ENCODE data around the gene POP7. TPM values are rescaled to one million over a fixed set of nuclear protein-coding genes. Genes with fewer than 3 reads are reported as not detected.

The POP7 gene
- total RNA-seq, 1 donor from 2014 or later, result 40.6 TPM

DNA sequence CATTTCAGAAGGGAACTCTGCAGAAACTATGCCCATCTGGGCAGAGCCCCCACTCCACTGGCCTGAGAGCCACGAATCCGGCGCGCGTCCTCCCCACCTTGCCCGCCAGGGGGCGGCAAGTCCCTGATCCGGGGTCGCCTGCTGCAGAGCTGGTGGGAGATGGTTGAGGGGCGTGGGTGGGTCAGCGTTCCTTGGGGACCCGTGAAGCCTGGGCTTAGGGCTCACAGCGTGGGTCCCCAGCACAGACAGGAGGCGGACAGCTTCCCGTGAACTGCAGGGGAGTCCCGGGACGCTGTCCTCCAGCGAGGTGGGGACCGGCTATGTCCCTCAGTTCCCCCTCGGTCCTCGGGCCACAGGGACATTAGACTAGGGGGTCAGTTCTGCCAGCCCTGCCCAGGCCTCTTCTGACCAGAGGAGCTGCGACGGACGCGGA lies 585 bp upstream of the POP7 start:
- Mint-ChIP-seq H3K27ac (ENCODE audit: unreplicated experiment) (no peak overlapping the region), H3K36me3 (ENCODE audit: low read depth, unreplicated experiment) (no peaks in the 10 kb centered on the region), H3K4me3 (ENCODE audit: unreplicated experiment) (peak overlapping the region; percentile 97), H3K9me3 (ENCODE audit: unreplicated experiment) (no peaks in the 10 kb centered on the region), H3K27me3 (ENCODE audit: low read depth, unreplicated experiment) (peaks cover 2% of the 10 kb centered on the region), H3K4me1 (ENCODE audit: low read depth, unreplicated experiment) (no peaks in the 10 kb centered on the region)
- peaks cover 8% of the 10 kb centered on the region for H3K4me1 ChIP-seq (ENCODE audit: insufficient read depth, low read length)
- H3K36me3 ChIP-seq (ENCODE audit: insufficient read depth, low read length), result peaks cover 6% of the 10 kb centered on the region
- peak overlapping the region; percentile 97 for H2AFZ ChIP-seq (ENCODE audit: low read depth, low read length)
- no peaks in the 10 kb centered on the region for H3K9me3 ChIP-seq (ENCODE audit: insufficient read depth, low read depth, low read length)
- H3K4me2 ChIP-seq (ENCODE audit: low read length), result peak overlapping the region; percentile 93
- peaks cover 11% of the 10 kb centered on the region for H3K27me3 ChIP-seq (ENCODE audit: insufficient read depth, low read length)
- peak; percentile 73 for TF ChIP-seq CTCF (IDR thresholded peaks at IDR 0.05; ENCODE audit: insufficient read depth, low read depth, low read length)
- no peak for TF ChIP-seq EZH2 (IDR thresholded peaks at IDR 0.05; ENCODE audit: insufficient read depth, low read length)
- H4K20me1 ChIP-seq (ENCODE audit: insufficient read depth, low read length), result peaks cover 9% of the 10 kb centered on the region
- peak overlapping the region; percentile 85 for H3K4me3 ChIP-seq (ENCODE audit: insufficient read depth, low read depth, low read length)
- peak overlapping the region; percentile 73 for H3K27ac ChIP-seq (ENCODE audit: low read depth, low read length)
- peak overlapping the region; percentile 97 for H3K9ac ChIP-seq (ENCODE audit: low read length)
- DNase-seq (ENCODE audit: low read depth), result peak; percentile 39
- no peak for FAIRE-seq
- peaks cover 24% of the 10 kb centered on the region for H3K79me2 ChIP-seq (ENCODE audit: insufficient read depth, low read length)

DNA sequence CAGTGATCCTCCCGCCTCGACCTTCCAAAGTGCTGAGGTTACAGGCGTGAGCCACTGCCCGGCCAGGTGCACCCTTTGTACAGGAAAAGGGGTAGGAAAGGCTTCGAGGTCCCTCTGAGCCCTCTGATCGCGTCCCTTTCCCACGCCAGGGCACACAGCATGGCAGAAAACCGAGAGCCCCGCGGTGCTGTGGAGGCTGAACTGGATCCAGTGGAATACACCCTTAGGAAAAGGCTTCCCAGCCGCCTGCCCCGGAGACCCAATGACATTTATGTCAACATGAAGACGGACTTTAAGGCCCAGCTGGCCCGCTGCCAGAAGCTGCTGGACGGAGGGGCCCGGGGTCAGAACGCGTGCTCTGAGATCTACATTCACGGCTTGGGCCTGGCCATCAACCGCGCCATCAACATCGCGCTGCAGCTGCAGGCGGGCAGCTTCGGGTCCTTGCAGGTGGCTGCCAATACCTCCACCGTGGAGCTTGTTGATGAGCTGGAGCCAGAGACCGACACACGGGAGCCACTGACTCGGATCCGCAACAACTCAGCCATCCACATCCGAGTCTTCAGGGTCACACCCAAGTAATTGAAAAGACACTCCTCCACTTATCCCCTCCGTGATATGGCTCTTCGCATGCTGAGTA lies 871 bp downstream of the POP7 start:
- Histone ChIP-seq H3K9me3 (ENCODE audit: insufficient read depth, low read depth, low read length) (no peaks in the 10 kb centered on the region), H3K79me2 (ENCODE audit: insufficient read depth, low read length) (peaks cover 24% of the 10 kb centered on the region), H3K9ac (ENCODE audit: low read length) (peak overlapping the region; percentile 97), H3K4me3 (ENCODE audit: insufficient read depth, low read depth, low read length) (peak overlapping the region; percentile 85), H3K27ac (ENCODE audit: low read depth, low read length) (peak overlapping the region; percentile 76), H2AFZ (ENCODE audit: low read depth, low read length) (peak overlapping the region; percentile 45), H3K4me1 (ENCODE audit: insufficient read depth, low read length) (peaks cover 8% of the 10 kb centered on the region), H3K27me3 (ENCODE audit: insufficient read depth, low read length) (peaks cover 6% of the 10 kb centered on the region), H4K20me1 (ENCODE audit: insufficient read depth, low read length) (peaks cover 12% of the 10 kb centered on the region), H3K36me3 (ENCODE audit: insufficient read depth, low read length) (peaks cover 6% of the 10 kb centered on the region), H3K4me2 (ENCODE audit: low read length) (peak overlapping the region; percentile 93)
- no peaks in the 10 kb centered on the region for H3K4me1 Mint-ChIP-seq (ENCODE audit: low read depth, unreplicated experiment)
- TF ChIP-seq EZH2 (IDR thresholded peaks at IDR 0.05; ENCODE audit: insufficient read depth, low read length) (no peak), CTCF (IDR thresholded peaks at IDR 0.05; ENCODE audit: insufficient read depth, low read depth, low read length) (no peak)
- H3K27me3 Mint-ChIP-seq (ENCODE audit: low read depth, unreplicated experiment), result no peaks in the 10 kb centered on the region
- DNase-seq (ENCODE audit: low read depth) (no peak), FAIRE-seq (no peak)
- H3K9me3 Mint-ChIP-seq (ENCODE audit: unreplicated experiment), result no peaks in the 10 kb centered on the region
- H3K36me3 Mint-ChIP-seq (ENCODE audit: low read depth, unreplicated experiment), result no peaks in the 10 kb centered on the region
- H3K4me3 Mint-ChIP-seq (ENCODE audit: unreplicated experiment), result peak overlapping the region; percentile 97
- H3K27ac Mint-ChIP-seq (ENCODE audit: unreplicated experiment), result peak overlapping the region; percentile 58

- no peak overlapping the region for H3K9ac ChIP-seq (ENCODE audit: low read length)
- Mint-ChIP-seq H3K9me3 (ENCODE audit: unreplicated experiment) (no peaks in the 10 kb centered on the region), H3K27me3 (ENCODE audit: low read depth, unreplicated experiment) (no peaks in the 10 kb centered on the region), H3K4me3 (ENCODE audit: unreplicated experiment) (no peak overlapping the region), H3K36me3 (ENCODE audit: low read depth, unreplicated experiment) (no peaks in the 10 kb centered on the region), H3K4me1 (ENCODE audit: low read depth, unreplicated experiment) (no peaks in the 10 kb centered on the region), H3K27ac (ENCODE audit: unreplicated experiment) (no peak overlapping the region)
- FAIRE-seq (no peak), DNase-seq (ENCODE audit: low read depth) (no peak)
- H3K4me1 ChIP-seq (ENCODE audit: insufficient read depth, low read length), result peaks cover 8% of the 10 kb centered on the region
- H2AFZ ChIP-seq (ENCODE audit: low read depth, low read length), result no peak overlapping the region
- TF ChIP-seq CTCF (IDR thresholded peaks at IDR 0.05; ENCODE audit: insufficient read depth, low read depth, low read length) (no peak), EZH2 (IDR thresholded peaks at IDR 0.05; ENCODE audit: insufficient read depth, low read length) (no peak)
- peaks cover 24% of the 10 kb centered on the region for H3K79me2 ChIP-seq (ENCODE audit: insufficient read depth, low read length)
- no peak overlapping the region for H3K27ac ChIP-seq (ENCODE audit: low read depth, low read length)
- no peaks in the 10 kb centered on the region for H3K9me3 ChIP-seq (ENCODE audit: insufficient read depth, low read depth, low read length)
- H3K36me3 ChIP-seq (ENCODE audit: insufficient read depth, low read length), result peaks cover 6% of the 10 kb centered on the region
- no peak overlapping the region for H3K4me2 ChIP-seq (ENCODE audit: low read length)
- H3K4me3 ChIP-seq (ENCODE audit: insufficient read depth, low read depth, low read length), result no peak overlapping the region
- no peaks in the 10 kb centered on the region for H3K27me3 ChIP-seq (ENCODE audit: insufficient read depth, low read length)
- H4K20me1 ChIP-seq (ENCODE audit: insufficient read depth, low read length), result peaks cover 12% of the 10 kb centered on the region
Measured at GRCh38 chr7:100708395-100708794, 2.5 kb downstream of the POP7 start.
